Measurements from ENCODE around the gene ISL2. TPM values are rescaled to one million over a fixed set of nuclear protein-coding genes. Genes with fewer than 3 reads are reported as not detected.
A peak's percentile ranks its signal among the peaks of the same experiment; 100 is the strongest.

The ISL2 gene
- total RNA-seq, 4 donors from 2014 or later: 1.3 to 1.4 TPM; not detected in 2

GRCh38 chr15:76341366-76342057 is 4.9 kb downstream of the ISL2 start:
- H3K36me3 ChIP-seq: no peaks in the 10 kb centered on the region
- DNase-seq: peak; percentile 43
- WGBS, 2 donors (ENCODE audit: low coverage in 1 of 2): 30 to 34% methylated on average over 7 to 42 of the region's 42 CpGs
- H3K4me1 ChIP-seq: peaks cover 3 to 81% (median 66%) of the 10 kb centered on the region in 4 donors
- peaks cover 99% of the 10 kb centered on the region for H3K27me3 ChIP-seq
- intact Hi-C loops (cut with DNase I; ENCODE audit: low total_unique reads): loop anchor here (2.0 kb wide), 1 partner anchor 55 kb away; no protein-coding TSS in a partner anchor
- H3K4me3 ChIP-seq: peak overlapping the region in 3 of 4 donors; percentile 20 to 56 (median 28)
- TF ChIP-seq POLR2A (IDR thresholded peaks at IDR 0.05) (no peak), EP300 (IDR thresholded peaks at IDR 0.05; ENCODE audit: low read depth) (no peak), POLR2AphosphoS5 (IDR thresholded peaks at IDR 0.05) (no peak), CTCF (IDR thresholded peaks at IDR 0.05) (no peak)
- in situ Hi-C loops (cut with MboI; ENCODE audit: low pct_ligation_motif_present in 1 of 4, low pct_unique_long_range_greater_than_20kb in 1 of 4, low sequenced_read_pairs in 3 of 4): loop anchor here in 1 of 4 donors (25.0 kb wide), 1 partner anchor 154 kb away; no protein-coding TSS in a partner anchor
- no peak overlapping the region for H3K27ac ChIP-seq
- no peaks in the 10 kb centered on the region for H3K9me3 ChIP-seq

GRCh38 chr15:76342058-76342381 is 5.4 kb downstream of the ISL2 start:
- peaks cover 0 to 81% (median 67%) of the 10 kb centered on the region in 4 donors for H3K4me1 ChIP-seq
- in situ Hi-C loops (cut with MboI; ENCODE audit: low pct_ligation_motif_present in 1 of 4, low pct_unique_long_range_greater_than_20kb in 1 of 4, low sequenced_read_pairs in 3 of 4): loop anchor here in 1 of 4 donors (25.0 kb wide), 1 partner anchor 155 kb away; no protein-coding TSS in a partner anchor
- no peaks in the 10 kb centered on the region for H3K9me3 ChIP-seq
- DNase-seq: no peak
- TF ChIP-seq EP300 (IDR thresholded peaks at IDR 0.05; ENCODE audit: low read depth): no peak
- intact Hi-C loops (cut with DNase I; ENCODE audit: low total_unique reads): no loop called here
- H3K27me3 ChIP-seq: peaks cover 99% of the 10 kb centered on the region
- WGBS, 2 donors (ENCODE audit: low coverage in 1 of 2): 26 to 60% methylated on average over 1 to 20 of the region's 20 CpGs
- H3K36me3 ChIP-seq: no peaks in the 10 kb centered on the region
- H3K27ac ChIP-seq: peak overlapping the region in 1 of 4 donors; percentile 4
- H3K4me3 ChIP-seq: peak overlapping the region in 1 of 4 donors; percentile 56

- Histone ChIP-seq H3K4me1 (peaks cover 0 to 81% (median 68%) of the 10 kb centered on the region in 4 donors), H3K9me3 (no peaks in the 10 kb centered on the region), H3K36me3 (no peaks in the 10 kb centered on the region), H3K27ac (peak overlapping the region in 3 of 4 donors; percentile 4 to 19 (median 18)), H3K4me3 (peak overlapping the region in 3 of 4 donors; percentile 8 to 42 (median 21)), H3K27me3 (peaks cover 99% of the 10 kb centered on the region)
- 42 to 67% methylated on average over 3 to 52 of the region's 87 CpGs for WGBS, 2 donors (ENCODE audit: low coverage in 1 of 2)
- TF ChIP-seq CTCF (IDR thresholded peaks at IDR 0.05) (no peak), POLR2AphosphoS5 (IDR thresholded peaks at IDR 0.05) (peak in 1 of 3 donors; percentile 25)
- intact Hi-C loops (cut with DNase I; ENCODE audit: low total_unique reads): no loop called here
- in situ Hi-C loops (cut with MboI; ENCODE audit: low pct_ligation_motif_present in 1 of 4, low pct_unique_long_range_greater_than_20kb in 1 of 4, low sequenced_read_pairs in 3 of 4): loop anchor here in 1 of 4 donors (25.0 kb wide), 1 partner anchor 155 kb away; no protein-coding TSS in a partner anchor
- DNase-seq: peak; percentile 65
Measured at GRCh38 chr15:76342382-76343201, 6.0 kb downstream of the ISL2 start.

- Histone ChIP-seq H3K9me3 (no peaks in the 10 kb centered on the region), H3K4me1 (peaks cover 0 to 79% (median 61%) of the 10 kb centered on the region in 4 donors), H3K27ac (peak overlapping the region in 2 of 4 donors; percentile 18 to 19), H3K4me3 (peak overlapping the region in 2 of 4 donors; percentile 8 to 42), H3K36me3 (no peaks in the 10 kb centered on the region), H3K27me3 (peaks cover 98% of the 10 kb centered on the region)
- in situ Hi-C loops (cut with MboI; ENCODE audit: low pct_ligation_motif_present in 1 of 4, low pct_unique_long_range_greater_than_20kb in 1 of 4, low sequenced_read_pairs in 3 of 4) (loop anchor here in 1 of 4 donors (25.0 kb wide), 1 partner anchor 156 kb away; no protein-coding TSS in a partner anchor), intact Hi-C loops (cut with DNase I; ENCODE audit: low total_unique reads) (no loop called here)
- 29 to 37% methylated on average over 14 to 16 of the region's 16 CpGs for WGBS, 2 donors (ENCODE audit: low coverage in 1 of 2)
- DNase-seq: no peak
- TF ChIP-seq CTCF (IDR thresholded peaks at IDR 0.05) (no peak), POLR2A (IDR thresholded peaks at IDR 0.05) (no peak), POLR2AphosphoS5 (IDR thresholded peaks at IDR 0.05) (no peak), EP300 (IDR thresholded peaks at IDR 0.05; ENCODE audit: low read depth) (no peak)
Measured at GRCh38 chr15:76343313-76343996, 6.9 kb downstream of the ISL2 start.
